Measurements from ENCODE around the gene OPRL1. TPM values are rescaled to one million over a fixed set of nuclear protein-coding genes. Genes with fewer than 3 reads are reported as not detected.

The OPRL1 gene
- total RNA-seq, 4 donors from 2014 or later = 0.15 to 0.88 (median 0.28) TPM

DNA sequence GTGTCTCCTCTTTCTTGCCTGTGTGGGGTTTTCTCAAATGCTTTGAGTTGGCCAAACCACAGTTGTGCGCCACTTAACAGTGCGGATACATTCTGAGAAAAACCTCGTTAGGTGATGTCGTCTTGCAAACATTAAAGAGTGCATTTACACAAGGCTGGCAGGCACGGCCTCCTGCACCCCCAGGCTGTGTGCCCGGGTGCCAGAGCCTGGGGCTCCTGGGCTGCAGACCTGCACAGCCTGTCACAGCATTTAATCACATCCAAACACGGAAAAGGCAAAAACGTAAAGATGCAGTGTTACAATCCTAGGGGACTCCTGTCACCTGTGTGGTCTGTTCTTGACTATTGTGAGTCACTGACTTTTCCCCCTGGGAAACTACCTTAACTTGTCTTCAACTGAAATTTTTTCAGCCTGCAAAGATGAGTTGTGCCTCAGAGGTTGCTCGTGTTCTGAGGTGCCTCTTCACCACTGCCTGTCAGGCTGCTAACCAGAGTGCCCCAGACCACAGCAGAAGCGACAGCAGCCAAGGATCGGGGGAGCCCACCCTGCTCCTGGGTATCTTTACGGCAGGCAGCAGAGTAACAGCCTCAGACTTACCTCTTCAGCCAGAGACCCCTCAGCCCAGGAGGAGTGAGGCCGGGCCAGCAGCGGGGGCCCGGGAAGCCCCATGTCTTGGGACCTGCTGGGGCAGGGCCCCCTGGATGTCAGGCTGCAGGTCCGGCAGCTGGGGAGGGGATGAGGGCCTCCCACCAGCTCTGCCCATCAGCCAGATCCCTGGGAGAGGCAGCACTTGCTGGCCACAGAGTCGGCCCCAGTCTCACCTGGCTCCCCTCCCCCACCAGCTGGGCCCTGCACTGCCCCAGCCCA lies 44.6 kb upstream of the OPRL1 start:
- DNase-seq (ENCODE audit: low spot score in 2 of 2) = no peak
- TF ChIP-seq POLR2A (IDR thresholded peaks at IDR 0.05) = no peak
- TF ChIP-seq, protein P1, sequence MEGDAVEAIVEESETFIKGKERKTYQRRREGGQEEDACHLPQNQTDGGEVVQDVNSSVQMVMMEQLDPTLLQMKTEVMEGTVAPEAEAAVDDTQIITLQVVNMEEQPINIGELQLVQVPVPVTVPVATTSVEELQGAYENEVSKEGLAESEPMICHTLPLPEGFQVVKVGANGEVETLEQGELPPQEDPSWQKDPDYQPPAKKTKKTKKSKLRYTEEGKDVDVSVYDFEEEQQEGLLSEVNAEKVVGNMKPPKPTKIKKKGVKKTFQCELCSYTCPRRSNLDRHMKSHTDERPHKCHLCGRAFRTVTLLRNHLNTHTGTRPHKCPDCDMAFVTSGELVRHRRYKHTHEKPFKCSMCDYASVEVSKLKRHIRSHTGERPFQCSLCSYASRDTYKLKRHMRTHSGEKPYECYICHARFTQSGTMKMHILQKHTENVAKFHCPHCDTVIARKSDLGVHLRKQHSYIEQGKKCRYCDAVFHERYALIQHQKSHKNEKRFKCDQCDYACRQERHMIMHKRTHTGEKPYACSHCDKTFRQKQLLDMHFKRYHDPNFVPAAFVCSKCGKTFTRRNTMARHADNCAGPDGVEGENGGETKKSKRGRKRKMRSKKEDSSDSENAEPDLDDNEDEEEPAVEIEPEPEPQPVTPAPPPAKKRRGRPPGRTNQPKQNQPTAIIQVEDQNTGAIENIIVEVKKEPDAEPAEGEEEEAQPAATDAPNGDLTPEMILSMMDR (IDR thresholded peaks at IDR 0.05) = no peak
- H3K4me3 ChIP-seq (ENCODE audit: low read depth, poor library complexity, severe bottlenecking) = no peak overlapping the region
- WGBS, 2 donors = 75 to 84% methylated on average over 15 to 16 of the region's 17 CpGs
- intact Hi-C loops (cut with DNase I; ENCODE audit: low total_unique reads) = no loop called here

DNA sequence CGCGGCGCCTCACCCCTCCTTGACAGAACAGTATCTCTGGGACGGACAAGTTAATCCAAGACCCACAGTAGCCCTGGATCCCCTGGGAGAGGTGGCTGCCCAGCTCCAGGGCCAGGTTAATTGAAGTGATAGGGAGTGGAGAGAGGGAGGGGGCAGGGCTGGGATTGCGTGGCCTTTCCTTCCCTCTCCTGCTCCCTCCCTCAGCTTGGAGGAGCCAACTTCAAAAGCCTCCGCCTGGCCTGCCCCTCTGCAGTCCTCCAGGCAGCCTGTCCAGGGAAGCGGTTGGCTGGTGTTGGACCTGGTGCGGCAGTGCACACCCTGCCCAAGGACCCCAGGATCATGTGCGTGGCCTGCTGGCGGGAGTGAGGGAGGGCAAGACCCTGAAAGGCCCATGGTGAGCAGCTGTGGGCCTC lies 43.9 kb upstream of the OPRL1 start, which contains the start of gene C20orf204:
TSS of gene C20orf204 (plus strand) at position 250 of the 413 bp plus-strand sequence. CDS start at position 392, 142 bp downstream.
- TF ChIP-seq, protein P1 (IDR thresholded peaks at IDR 0.05) = no peak
- TF ChIP-seq POLR2A (IDR thresholded peaks at IDR 0.05) = no peak
- intact Hi-C loops (cut with DNase I; ENCODE audit: low total_unique reads) = no loop called here
- WGBS, 2 donors = 82 to 91% methylated on average over 10 of the region's 10 CpGs
- no peak for DNase-seq (ENCODE audit: low spot score in 2 of 2)
- no peak within 1 kb of the TSS for H3K4me3 ChIP-seq (ENCODE audit: low read depth, poor library complexity, severe bottlenecking)

DNA sequence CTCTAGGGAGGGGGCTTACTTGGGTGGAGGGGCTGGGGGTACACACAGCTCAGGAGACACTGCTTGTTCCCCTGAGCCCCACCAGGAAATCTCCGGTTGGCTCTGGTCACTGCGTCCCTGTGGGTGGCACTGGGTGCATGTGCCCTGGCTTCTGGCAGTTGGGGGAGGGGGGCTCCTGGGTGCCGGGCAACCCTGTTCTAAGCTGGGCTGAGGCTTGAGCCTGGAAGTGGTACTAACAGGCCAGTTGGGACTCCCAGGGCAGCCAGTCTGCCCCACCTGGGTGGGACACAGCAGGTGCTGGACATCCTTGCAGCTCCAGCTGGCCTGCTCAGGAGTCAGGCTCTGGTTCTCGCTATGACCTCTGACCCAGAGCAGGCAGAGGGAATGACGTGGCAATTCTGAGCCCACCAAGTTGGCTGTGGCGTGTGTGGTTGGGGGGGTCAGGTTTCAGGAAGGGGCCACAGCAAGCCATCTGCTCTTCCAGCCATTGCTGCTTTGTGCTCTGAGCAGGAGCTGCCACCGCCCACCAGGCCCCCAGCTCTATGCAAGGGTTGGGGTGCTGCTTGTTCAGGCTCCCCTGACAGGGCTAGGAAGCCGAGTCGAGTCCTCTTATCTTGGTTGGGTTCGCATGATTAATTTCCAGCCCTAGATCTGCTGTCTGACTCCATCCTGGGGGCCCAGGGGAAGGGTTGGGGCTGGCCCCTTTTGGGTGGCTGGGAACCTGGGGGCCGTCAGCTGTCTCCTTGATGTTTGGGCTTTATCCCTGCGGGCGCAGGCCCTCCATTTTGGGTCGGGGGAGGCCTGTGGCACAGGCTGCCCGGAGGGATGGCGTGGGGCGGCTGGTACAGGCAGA lies 43.3 kb upstream of the OPRL1 start:
- no peak for TF ChIP-seq POLR2A (IDR thresholded peaks at IDR 0.05)
- TF ChIP-seq, protein P1 (IDR thresholded peaks at IDR 0.05) = no peak
- intact Hi-C loops (cut with DNase I; ENCODE audit: low total_unique reads) = no loop called here
- H3K4me3 ChIP-seq (ENCODE audit: low read depth, poor library complexity, severe bottlenecking) = no peak overlapping the region
- no peak for DNase-seq (ENCODE audit: low spot score in 2 of 2)
- WGBS, 2 donors = 67 to 81% methylated on average over 13 to 17 of the region's 17 CpGs

DNA sequence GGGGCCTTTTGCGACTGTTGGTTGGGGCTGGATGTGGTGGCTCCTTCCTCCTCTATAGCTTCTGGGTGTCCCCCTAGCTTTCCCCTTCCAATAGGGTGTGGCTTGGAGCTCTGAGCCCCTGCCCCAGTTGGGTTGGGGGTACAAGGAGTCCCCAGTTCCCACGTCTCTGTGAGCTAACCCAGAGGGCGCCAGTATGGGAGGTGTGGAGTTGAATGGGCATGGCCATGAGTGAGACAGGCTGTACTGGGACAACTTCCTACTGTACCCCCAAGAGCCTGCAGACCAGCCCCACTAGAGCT lies 42.7 kb upstream of the OPRL1 start:
- no peak overlapping the region for H3K4me3 ChIP-seq (ENCODE audit: low read depth, poor library complexity, severe bottlenecking)
- intact Hi-C loops (cut with DNase I; ENCODE audit: low total_unique reads) = no loop called here
- WGBS, 2 donors = 63 to 75% methylated on average over 3 of the region's 3 CpGs
- TF ChIP-seq, protein P1 (IDR thresholded peaks at IDR 0.05) = no peak
- TF ChIP-seq POLR2A (IDR thresholded peaks at IDR 0.05) = no peak
- DNase-seq (ENCODE audit: low spot score in 2 of 2) = no peak

DNA sequence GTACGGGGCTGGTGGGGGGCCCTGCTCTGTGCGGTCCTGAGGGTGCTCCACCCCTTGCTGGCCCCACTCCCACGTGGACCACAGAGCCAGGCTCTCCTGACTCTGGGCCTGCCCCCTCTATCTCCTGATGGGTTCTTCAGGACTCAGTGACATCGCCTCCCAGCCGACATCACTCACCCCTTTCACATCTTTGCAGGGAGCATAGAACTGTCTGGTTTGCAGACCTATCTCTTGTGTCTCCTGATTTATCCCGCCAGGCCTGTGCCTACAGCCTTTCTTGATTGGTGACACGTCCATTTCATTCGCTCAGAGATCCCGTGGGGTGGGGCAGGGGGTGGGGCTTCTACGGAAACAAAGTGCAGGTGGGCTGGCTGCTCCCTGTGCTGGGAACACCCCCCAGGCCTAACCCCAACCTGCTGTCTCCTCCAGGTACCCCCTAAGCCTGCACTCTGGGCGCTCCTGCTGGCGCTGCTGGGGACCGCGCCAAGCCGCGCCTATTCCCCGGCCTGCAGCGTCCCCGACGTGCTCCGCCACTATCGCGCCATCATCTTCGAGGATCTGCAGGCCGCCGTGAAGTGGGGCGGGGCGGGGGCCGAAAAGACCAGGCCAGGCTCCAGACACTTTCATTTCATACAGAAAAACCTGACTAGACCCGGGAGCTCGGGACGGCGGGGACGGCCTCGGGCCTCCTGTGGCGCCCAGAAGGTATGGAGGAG lies 42.2 kb upstream of the OPRL1 start:
- TF ChIP-seq POLR2A (IDR thresholded peaks at IDR 0.05) = no peak
- TF ChIP-seq, protein P1 (IDR thresholded peaks at IDR 0.05) = no peak
- 12 to 13% methylated on average over 26 to 31 of the region's 36 CpGs for WGBS, 2 donors
- intact Hi-C loops (cut with DNase I; ENCODE audit: low total_unique reads) = no loop called here
- no peak for DNase-seq (ENCODE audit: low spot score in 2 of 2)
- no peak overlapping the region for H3K4me3 ChIP-seq (ENCODE audit: low read depth, poor library complexity, severe bottlenecking)

Measured in lower leg skin (tissue), 4 donors.